Brain microvascular endothelial cell (primary cell): ENCODE measurements around the gene SAA4.
"Not testable (repeated sequence)": the region's sequence is repeated elsewhere in the genome, so short reads cannot be mapped to it uniquely, and the experiment has no call there.

Experiments
- DNase-seq: peaks from one replicate; pipeline ENCODE4 v3.0.0-alpha.2; 2020
- H3K27ac ChIP-seq: fragments of 250-450 bp; sonication (Bioruptor Pico); 2 replicates; pipeline ENCODE4 v1.5.1; 2020; ENCODE audit warnings: mild to moderate bottlenecking, moderate library complexity
- H3K27me3 ChIP-seq: fragments of 250-450 bp; sonication (Bioruptor Pico); replicated peaks from 2 replicates; pipeline ENCODE4 v1.5.1; 2020; ENCODE audit warnings: mild to moderate bottlenecking
- H3K36me3 ChIP-seq: fragments of 250-450 bp; sonication (Bioruptor Pico); replicated peaks from 2 replicates; pipeline ENCODE4 v1.5.1; 2020; ENCODE audit warnings: mild to moderate bottlenecking
- H3K4me3 ChIP-seq: 2 replicates; pipeline ENCODE4 v1.5.1; 2011; ENCODE audit warnings: low read depth, mild to moderate bottlenecking, control low read depth, low read length, moderate library complexity
- CTCF ChIP-seq: IDR thresholded peaks from 2 replicates; pipeline ENCODE4 v1.5.1; 2011; ENCODE audit warnings: low read depth, mild to moderate bottlenecking, moderate library complexity, low read length, control low read depth, inconsistent platforms; ENCODE audit errors: missing control alignments
- in situ Hi-C: cut with HindIII; loops from 2 replicates; pipeline ENCODE4 v1.10.0; 2017; ENCODE audit warnings: low sequenced_read_pairs, low pct_ligation_motif_present

The SAA4 gene

GRCh38 chr11:18264035-18264434 is 27.4 kb upstream of the SAA4 start:
- in situ Hi-C loops: no loop called here

DNA sequence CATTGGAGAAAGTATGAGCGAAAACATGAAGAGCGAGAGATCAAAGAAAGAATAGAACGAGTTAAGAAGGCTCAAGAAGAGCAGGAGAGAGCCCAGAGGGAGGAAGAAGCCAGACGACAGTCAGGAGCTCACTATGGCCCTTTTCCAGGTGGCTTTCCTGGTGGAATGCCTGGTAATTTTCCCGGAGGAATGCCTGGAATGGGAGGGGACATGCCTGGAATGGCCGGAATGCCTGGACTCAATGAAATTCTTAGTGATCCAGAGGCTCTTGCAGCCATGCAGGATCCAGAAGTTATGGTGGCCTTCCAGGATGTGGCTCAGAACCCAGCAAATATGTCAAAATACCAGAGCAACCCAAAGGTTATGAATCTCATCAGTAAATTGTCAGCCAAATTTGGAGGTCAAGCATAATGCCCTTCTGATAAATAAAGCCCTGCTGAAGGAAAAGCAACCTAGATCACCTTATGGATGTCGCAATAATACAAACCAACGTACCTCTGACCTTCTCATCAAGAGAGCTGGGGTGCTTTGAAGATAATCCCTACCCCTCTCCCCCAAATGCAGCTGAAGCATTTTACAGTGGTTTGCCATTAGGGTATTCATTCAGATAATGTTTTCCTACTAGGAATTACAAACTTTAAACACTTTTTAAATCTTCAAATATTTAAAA is 26.2 kb upstream of the SAA4 start:
- H3K27me3 ChIP-seq, H3K36me3 ChIP-seq, H3K4me3 ChIP-seq, DNase-seq, H3K27ac ChIP-seq, in situ Hi-C loops: not testable (repeated sequence)

More at GRCh38 chr11:18264035-18264434, 27.4 kb upstream of the SAA4 start:
- Histone ChIP-seq H3K27me3 (no peaks in the 10 kb centered on the region), H3K36me3 (no peaks in the 10 kb centered on the region), H3K27ac (no peak overlapping the region), H3K4me3 (no peak overlapping the region)
- DNase-seq: no peak
- no peak for TF ChIP-seq CTCF

DNA sequence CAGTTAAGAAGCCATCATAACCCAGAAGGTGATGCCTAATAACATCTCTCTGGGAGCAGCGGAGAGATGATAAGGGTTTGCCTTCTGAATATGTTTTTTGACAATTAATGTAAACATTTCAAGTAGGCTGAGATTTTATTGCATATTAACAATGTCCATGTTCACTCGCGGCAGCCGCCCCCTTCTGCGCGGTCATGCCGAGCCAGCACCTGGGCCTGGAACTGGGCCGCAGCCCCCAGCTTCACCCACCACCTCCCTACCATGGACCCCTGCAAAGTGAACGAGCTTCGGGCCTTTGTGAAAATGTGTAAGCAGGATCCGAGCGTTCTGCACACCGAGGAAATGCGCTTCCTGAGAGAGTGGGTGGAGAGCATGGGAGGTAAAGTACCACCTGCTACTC is 25.1 kb upstream of the SAA4 start:
- Histone ChIP-seq H3K27ac (no peak overlapping the region), H3K27me3 (no peaks in the 10 kb centered on the region), H3K4me3 (no peak overlapping the region), H3K36me3 (no peaks in the 10 kb centered on the region)
- TF ChIP-seq CTCF: no peak
- no peak for DNase-seq
- in situ Hi-C loops: no loop called here

- no peak for DNase-seq
- no peaks in the 10 kb centered on the region for H3K36me3 ChIP-seq
- H3K4me3 ChIP-seq: no peak overlapping the region
- TF ChIP-seq CTCF: no peak
- no peaks in the 10 kb centered on the region for H3K27me3 ChIP-seq
- no peak overlapping the region for H3K27ac ChIP-seq
- in situ Hi-C loops: no loop called here
Observed at GRCh38 chr11:18259259-18259658, 22.7 kb upstream of the SAA4 start.

GRCh38 chr11:18254781-18255361 is 18.3 kb upstream of the SAA4 start:
- in situ Hi-C loops: no loop called here
- TF ChIP-seq CTCF: no peak
- no peak for DNase-seq
- H3K36me3 ChIP-seq: no peaks in the 10 kb centered on the region
- no peak overlapping the region for H3K4me3 ChIP-seq
- no peaks in the 10 kb centered on the region for H3K27me3 ChIP-seq
- H3K27ac ChIP-seq: no peak overlapping the region

GRCh38 chr11:18253778-18254338 is 17.3 kb upstream of the SAA4 start:
- DNase-seq: no peak
- Histone ChIP-seq H3K4me3 (no peak overlapping the region), H3K36me3 (no peaks in the 10 kb centered on the region), H3K27me3 (no peaks in the 10 kb centered on the region), H3K27ac (no peak overlapping the region)
- TF ChIP-seq CTCF: no peak
- in situ Hi-C loops: no loop called here
